H54 (cell line): ENCODE data around the gene RBM10.
A peak's percentile ranks its signal among the peaks of the same experiment; 100 is the strongest.

ENCODE experiments used
- DNase-seq: peaks from one replicate; pipeline ENCODE4 v3.0.0; 2011; ENCODE audit warnings: low spot score, mixed read lengths; ENCODE audit not compliant: insufficient read length
- FAIRE-seq: peaks from 3 replicates; lab custom pipeline; 2011; peaks lifted over from hg19 to GRCh38; lab: Jason Lieb, UNC
- POLR2A ChIP-seq: IDR thresholded peaks from 2 replicates; pipeline ENCODE4 v1.6.1; 2011; ENCODE audit warnings: low read depth, mild to moderate bottlenecking, low read length

The RBM10 gene

DNA sequence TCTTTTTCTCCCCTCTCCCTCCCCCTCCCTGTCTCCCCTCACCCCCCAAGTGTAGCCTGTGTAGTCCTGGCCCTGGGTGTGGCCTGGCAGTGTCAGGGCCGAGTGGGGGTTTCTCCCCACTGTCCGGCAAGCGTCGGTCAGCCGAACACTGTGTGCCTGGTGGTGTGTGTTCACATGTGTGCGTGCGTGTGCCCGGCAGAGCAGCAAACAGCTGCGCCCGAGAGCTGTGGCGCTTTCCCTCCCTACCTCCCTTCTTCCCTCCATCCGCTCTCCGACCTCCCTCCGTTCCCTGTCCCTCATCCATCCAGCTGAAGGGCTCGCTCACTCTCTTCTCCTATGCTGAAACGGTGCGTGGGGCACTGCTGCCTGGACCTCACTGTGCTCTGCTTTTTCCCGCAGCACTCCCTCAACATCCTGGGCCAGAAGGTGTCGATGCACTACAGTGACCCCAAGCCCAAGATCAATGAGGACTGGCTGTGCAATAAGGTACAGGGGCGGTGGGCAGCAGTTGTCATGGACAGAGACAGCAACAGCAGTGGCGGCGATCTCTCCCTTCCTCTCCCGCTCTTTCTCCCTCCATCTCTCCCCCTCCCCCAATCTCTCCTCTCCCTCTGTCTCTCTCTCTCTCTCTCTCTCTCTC, 31.2 kb downstream of the RBM10 start:
- DNase-seq (no peak), FAIRE-seq (no peak)
- no peak for TF ChIP-seq POLR2A

DNA sequence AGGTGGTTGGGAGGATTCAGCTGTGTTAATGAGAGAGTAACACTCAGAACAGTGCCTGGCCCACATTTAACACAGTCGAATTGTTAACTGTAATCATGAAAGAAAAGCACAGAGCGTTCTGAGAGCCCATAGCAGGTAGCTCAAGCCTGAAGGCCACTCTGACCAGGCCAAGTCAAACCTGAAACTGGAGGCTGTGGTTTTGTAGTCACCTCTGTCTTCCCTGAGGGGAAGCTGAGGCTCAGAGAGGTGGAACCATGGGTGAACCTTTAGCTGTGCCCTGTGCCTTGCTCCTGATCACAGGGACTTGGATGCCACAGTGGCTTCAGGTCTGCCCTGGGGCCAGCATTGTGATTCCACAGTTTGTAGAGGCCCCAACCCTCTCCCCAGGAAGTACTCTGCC, 32.1 kb downstream of the RBM10 start:
- no peak for DNase-seq
- FAIRE-seq = no peak
- TF ChIP-seq POLR2A = no peak

DNA sequence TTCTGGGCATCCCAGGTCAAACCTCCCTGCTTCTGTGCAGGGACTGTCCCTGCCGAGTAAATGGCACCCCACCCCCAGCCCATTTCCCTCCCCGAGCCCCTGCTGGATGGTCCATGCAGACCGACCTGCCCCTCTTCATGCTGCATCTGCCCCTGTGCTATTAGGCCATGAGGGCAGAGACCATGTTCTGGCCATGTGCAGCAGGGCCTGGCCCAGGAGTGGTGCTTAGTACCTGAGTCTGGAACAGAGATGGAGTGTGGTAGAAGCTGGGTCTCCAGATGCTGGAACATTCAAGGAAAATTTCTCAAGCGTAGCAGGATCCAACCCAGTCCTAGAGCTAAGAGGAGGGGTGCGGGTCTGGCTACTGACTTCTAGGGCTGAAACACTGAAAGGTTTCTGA, 33.3 kb downstream of the RBM10 start:
- FAIRE-seq = no peak
- TF ChIP-seq POLR2A = no peak

DNA sequence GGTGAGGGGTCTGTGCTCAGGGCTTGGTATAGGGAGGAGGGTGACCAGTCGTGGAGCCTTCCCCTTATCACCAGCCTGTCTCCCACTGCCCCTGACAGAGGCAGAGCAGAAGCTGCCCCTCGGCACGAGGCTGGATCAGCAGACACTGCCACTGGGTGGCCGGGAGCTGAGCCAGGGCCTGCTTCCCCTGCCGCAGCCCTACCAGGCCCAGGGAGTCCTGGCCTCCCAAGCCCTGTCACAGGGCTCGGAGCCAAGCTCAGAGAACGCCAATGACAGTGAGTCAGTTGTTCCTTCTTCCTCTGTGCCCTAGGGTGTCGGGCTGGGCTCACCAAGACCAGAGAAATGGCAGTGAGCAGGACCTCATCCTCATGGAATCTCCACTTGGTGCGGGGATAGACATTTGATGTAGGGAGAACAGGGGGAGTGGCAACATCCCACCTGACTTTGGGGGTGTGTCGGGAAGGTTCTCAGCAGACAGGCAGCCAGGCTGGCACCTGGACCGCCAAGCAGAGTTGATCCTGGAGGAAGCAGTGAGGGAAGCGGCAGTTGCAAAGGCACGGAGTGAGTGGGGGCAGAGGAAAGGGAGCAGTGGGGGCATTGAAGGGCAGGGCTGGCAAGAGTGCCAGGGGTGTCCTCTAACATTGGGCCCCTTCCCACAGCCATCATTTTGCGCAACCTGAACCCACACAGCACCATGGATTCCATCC, 34.4 kb downstream of the RBM10 start:
- no peak for FAIRE-seq
- no peak for TF ChIP-seq POLR2A

More for the DNA sequence above, 33.3 kb downstream of the RBM10 start:
- DNase-seq = no peak

DNA sequence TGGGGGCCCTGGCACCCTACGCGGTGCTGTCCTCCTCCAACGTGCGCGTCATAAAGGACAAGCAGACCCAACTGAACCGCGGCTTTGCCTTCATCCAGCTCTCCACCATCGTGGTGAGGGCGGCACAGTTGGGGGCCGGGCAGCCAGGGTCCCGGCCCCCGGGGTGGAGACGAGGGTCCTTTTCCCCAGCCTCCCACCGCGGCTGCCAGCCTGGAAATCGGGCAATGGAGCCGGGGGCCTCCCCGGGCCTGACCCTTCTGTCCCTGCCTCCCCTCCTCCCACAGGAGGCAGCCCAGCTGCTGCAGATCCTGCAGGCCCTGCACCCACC, 34.9 kb downstream of the RBM10 start:
- DNase-seq = no peak
- FAIRE-seq = no peak
- TF ChIP-seq POLR2A = no peak

More for the DNA sequence above, 34.4 kb downstream of the RBM10 start:
- DNase-seq = peak; percentile 21

DNA sequence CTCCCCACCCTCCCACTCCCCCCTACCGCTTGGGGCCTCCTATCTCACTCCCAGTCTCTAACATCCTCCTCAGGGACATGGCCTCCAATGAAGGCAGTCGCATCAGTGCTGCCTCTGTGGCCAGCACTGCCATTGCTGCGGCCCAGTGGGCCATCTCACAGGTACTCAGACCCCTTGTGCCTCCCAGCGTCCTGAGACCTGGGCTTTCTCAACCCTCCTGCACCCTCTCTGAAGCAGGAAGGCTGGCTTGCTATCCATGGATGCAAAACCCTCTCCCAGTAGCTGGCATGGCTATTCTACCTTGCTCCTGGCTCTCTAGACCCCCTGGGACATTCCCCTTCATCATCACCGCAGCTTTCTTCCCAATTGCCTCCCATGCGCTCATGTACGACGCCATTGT, 35.3 kb downstream of the RBM10 start:
- TF ChIP-seq POLR2A = no peak
- no peak for FAIRE-seq
- no peak for DNase-seq

DNA sequence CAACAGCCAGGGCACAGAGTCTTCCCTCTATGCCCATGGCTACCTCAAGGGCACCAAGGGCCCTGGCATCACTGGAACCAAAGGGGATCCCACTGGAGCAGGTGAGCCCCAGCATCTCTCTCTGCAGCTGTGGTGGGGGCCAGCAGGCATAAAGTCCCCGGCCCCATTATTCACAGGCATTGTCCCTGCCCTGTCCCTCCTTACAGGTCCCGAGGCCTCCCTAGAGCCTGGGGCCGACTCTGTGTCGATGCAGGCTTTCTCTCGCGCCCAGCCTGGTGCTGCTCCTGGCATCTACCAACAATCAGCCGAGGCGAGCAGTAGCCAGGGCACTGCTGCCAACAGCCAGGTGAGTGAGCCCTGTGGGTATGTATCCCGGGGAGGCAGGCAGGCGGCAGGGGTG, 36.3 kb downstream of the RBM10 start:
- TF ChIP-seq POLR2A = no peak
- DNase-seq = no peak
- FAIRE-seq = no peak

DNA sequence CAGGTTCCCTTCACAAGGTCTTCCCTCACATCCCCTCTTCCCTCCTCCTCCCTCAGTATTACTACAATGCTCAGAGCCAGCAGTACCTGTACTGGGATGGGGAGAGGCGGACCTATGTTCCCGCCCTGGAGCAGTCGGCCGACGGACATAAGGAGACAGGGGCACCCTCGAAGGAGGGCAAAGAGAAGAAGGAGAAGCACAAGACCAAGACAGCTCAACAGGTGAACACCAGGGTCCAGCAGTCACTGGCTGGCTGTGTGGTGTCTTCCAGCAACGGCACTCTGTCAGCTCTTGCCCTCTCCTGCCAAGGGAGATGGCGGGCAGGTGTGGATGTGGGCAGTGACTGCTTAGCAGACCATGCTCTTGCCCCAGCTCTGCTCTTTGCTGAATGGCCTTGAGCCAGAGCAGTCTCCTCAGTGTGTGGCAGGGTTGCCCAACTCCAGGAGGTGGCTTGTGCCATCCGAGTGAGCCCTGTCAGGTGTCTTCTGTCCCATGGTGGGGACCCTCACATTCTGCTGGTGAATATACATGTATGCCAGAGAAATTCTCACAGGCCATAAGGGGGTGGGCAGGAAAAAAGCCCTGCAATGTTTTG, 37.2 kb downstream of the RBM10 start:
- FAIRE-seq = no peak

DNA sequence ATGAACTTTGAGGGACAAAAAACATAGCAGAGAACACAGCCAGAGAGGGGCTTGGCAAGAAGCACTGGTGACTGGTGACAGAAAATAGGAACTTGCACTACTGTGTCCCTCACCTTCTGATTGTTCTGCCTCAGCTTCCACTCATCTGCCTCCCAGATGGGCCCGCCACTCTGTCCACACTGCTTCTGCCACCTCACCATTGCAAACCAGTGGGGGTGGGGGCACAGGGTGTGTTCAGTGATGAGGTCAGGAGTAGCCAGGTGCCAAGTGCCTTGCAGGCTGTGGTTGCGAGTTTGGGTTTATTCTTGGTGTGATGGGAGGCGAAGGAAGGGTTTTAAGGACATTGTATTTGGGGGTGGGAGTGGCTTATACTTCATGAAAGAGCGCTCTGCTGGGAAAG, 39.5 kb downstream of the RBM10 start:
- FAIRE-seq (no peak), DNase-seq (no peak)
- TF ChIP-seq POLR2A = no peak

More for the DNA sequence above, 37.2 kb downstream of the RBM10 start:
- no peak for TF ChIP-seq POLR2A
- no peak for DNase-seq

DNA sequence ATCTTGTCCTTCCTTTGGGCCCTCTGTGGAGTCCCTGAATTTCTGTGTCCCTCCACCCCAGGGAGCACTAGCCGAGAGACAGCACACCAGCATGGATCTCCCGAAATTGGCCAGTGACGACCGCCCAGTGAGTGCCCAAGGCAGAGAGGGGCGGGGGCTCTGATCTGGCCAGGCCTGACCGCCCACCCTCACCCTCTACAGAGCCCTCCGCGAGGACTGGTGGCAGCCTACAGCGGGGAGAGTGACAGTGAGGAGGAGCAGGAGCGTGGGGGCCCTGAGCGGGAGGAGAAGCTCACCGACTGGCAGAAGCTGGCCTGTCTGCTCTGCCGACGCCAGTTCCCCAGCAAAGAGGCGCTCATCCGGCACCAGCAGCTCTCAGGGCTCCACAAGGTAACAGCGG, 40.2 kb downstream of the RBM10 start:
- TF ChIP-seq POLR2A = no peak
- FAIRE-seq (no peak), DNase-seq (no peak)

DNA sequence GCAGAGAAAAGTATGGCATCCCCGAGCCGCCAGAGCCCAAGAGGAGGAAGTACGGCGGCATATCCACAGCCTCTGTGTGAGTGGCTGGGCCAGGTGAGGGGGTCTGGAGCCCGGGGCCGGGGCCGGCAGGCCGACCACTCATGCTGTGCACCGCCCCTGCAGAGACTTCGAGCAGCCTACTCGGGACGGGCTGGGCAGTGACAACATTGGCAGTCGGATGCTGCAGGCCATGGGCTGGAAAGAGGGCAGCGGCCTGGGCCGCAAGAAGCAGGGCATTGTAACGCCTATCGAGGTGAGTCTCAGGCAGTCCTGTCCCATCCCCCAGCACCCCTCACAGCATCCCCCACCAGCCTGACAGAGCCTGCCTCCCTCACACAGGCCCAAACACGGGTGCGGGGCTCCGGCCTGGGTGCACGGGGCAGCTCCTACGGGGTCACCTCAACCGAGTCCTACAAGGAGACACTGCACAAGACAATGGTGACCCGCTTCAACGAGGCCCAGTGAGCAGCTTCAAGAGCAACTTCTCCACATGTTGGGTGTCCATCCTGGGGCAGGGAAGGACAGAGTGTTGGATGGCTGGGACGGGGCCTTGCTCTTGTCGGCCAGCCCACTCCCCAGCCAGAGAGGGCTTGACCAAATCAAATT, 41.2 kb downstream of the RBM10 start:
- FAIRE-seq (no peak), DNase-seq (no peak)
- no peak for TF ChIP-seq POLR2A

DNA sequence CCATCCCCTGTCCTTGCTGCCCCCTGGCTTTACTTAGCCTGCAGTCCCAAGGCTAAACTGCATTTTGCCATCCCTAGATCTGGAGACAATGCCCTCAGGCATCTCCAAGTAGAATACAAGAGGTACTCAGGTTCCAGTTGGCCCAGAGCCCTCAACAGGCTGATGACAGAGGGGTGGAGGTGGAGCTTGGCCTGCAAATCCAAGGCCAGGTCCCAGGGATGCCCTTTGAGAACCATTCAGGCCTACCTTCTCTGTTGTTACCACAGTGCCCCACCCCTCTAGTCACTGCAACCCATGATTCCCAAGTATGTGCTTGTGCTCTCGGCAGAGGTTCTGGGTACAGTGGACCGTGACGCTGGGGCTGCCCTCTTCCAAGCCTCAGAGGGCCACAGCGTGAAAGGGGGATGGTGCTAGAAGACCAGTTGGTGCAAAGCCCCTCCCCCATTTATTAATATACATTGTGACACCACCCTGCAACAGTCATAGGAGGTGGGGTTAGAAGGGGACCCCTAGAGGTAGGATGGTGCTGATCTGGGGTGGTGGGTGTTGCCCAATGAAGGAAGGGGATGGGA, 42.2 kb downstream of the RBM10 start:
- FAIRE-seq = no peak

DNA sequence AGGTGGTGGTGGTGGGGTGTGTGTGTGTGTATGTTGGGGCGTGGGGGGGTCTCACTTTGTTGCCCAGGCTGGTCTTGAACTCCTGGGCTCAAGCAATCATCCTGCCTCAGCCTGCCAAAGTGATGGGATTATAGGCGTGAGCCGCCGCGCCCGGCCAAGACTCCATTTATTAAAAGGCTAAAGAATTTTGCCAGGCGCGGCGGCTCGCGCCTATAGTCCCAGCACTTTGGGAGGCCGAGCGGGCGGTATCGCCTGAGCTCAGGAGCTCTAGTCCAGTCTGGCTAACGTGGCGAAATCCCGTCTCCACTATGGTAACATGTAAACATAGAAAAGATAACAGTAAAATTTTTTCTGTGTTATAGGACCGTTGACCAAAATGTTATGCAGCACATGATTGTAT, 44.9 kb downstream of the RBM10 start:
- FAIRE-seq (no peak), DNase-seq (no peak)
- TF ChIP-seq POLR2A = no peak

More for the DNA sequence above, 42.2 kb downstream of the RBM10 start:
- DNase-seq = no peak
- no peak for TF ChIP-seq POLR2A

DNA sequence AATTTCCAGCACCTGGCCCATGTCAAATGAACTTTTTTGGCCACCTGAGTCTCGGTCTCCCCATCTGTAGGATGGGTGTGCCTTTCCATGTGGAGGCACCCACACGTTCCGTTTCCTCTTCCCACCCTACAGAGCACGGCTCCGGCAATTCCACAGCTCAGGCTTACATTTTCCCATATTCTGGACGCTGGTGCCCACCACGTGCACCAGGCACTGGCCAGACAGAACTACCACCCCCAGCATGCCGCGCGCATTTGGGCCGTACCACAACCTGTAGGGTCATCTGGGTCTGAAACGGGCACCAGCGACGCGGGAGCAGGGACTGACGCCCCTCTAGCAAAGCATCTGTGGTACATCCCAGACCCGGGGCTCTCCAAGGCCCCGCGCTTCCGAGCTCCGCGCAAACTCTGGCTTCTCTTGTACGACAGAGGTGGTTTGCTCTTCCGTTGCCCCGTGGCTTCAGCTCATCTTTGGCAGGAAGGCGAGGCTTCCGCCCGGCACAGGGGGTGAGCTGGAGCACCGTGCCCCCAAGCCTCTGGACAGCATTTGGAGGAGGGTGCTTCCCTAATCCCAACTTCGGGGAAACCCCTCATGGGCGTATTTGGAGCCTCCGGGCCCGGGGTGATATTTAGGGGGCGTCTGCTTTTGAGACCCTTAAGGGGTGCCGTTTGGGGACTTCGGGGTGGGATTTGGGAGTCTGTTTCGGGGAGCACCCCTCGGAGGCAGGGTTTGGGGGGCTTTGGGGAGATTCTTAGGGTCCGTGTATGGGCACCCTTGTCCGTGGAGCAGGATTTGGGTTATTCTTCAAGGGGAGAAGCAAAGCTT, 45.6 kb downstream of the RBM10 start:
- FAIRE-seq (no peak), DNase-seq (peak; percentile 33)
- TF ChIP-seq POLR2A = peak; percentile 67
